HepG2 (cell line): Measurements from ENCODE around the gene C17orf75. TPM values are rescaled to one million over a fixed set of nuclear protein-coding genes. Genes with fewer than 3 reads are reported as not detected.

Source experiments
- ATF7-NPFF ChIP-seq: sonication (generic); formaldehyde crosslinking; IDR thresholded peaks from 2 replicates; pipeline ENCODE4 v1.8.1; 2023; ENCODE audit warnings: mild to moderate bottlenecking, low read depth, missing genetic modification reagents, moderate library complexity
- ATM ChIP-seq: fragments of 450-650 bp; IDR thresholded peaks from 2 replicates; pipeline ENCODE4 v1.7.1; 2017; ENCODE audit warnings: mild to moderate bottlenecking, borderline replicate concordance
- DMAP1 ChIP-seq: IDR thresholded peaks from 2 replicates; pipeline ENCODE4 v1.6.1; 2016
- FOXA1 ChIP-seq, 2 experiments: fragments of 450-650 bp in 1 of 2; sonication (generic) in 1 of 2; formaldehyde crosslinking in 1 of 2; IDR thresholded peaks; 2 replicates each; pipeline versions ENCODE4 v1.4.0 to v1.6.1; 2016 to 2020; ENCODE audit warnings: missing genetic modification reagents in 1 of 2
- KLF11 ChIP-seq: IDR thresholded peaks from 2 replicates; pipeline ENCODE4 v1.6.1; 2016; ENCODE audit warnings: missing compliant biosample characterization
- KLF12 ChIP-seq: sonication (generic); formaldehyde crosslinking; IDR thresholded peaks from 2 replicates; pipeline ENCODE4 v1.4.0; 2020; ENCODE audit warnings: missing genetic modification reagents, borderline replicate concordance
- KMT2B ChIP-seq: IDR thresholded peaks from 2 replicates; pipeline ENCODE4 v1.6.1; 2016; ENCODE audit warnings: missing genetic modification reagents, missing compliant biosample characterization
- LRRFIP1 ChIP-seq: sonication (generic); formaldehyde crosslinking; conservative IDR thresholded peaks from 2 replicates; pipeline ENCODE4 v1.4.0; 2020; ENCODE audit warnings: missing genetic modification reagents
- MTF2 ChIP-seq: sonication (generic); formaldehyde crosslinking; IDR thresholded peaks from 2 replicates; pipeline ENCODE4 v1.5.0; 2020; ENCODE audit warnings: missing genetic modification reagents, borderline replicate concordance
- NFATC3 ChIP-seq: sonication (generic); formaldehyde crosslinking; IDR thresholded peaks from 2 replicates; pipeline ENCODE4 v1.5.1; 2020; ENCODE audit warnings: mild to moderate bottlenecking, missing genetic modification reagents
- NFYC ChIP-seq: IDR thresholded peaks from 2 replicates; pipeline ENCODE4 v1.6.1; 2016; ENCODE audit warnings: missing genetic modification reagents, missing compliant biosample characterization
- POLR2AphosphoS2 ChIP-seq: IDR thresholded peaks from 2 replicates; pipeline ENCODE4 v1.6.1; 2011; ENCODE audit warnings: low read depth, low read length, improper control_type of control experiment
- PRMT3 ChIP-seq: sonication (generic); formaldehyde crosslinking; IDR thresholded peaks from 2 replicates; pipeline ENCODE4 v1.8.1; 2022; ENCODE audit warnings: low read depth, mild to moderate bottlenecking, moderate library complexity, missing genetic modification reagents, borderline replicate concordance
- RNF219 ChIP-seq: sonication (generic); formaldehyde crosslinking; IDR thresholded peaks from 2 replicates; pipeline ENCODE4 v1.5.0; 2020; ENCODE audit warnings: mild to moderate bottlenecking, missing genetic modification reagents
- SRSF1 ChIP-seq: fragments of 200-400 bp; formaldehyde crosslinking; optimal IDR thresholded peaks from 2 replicates; pipeline ENCODE3; 2017; ENCODE audit warnings: mild to moderate bottlenecking, low read depth, low read length, moderate library complexity
- WIZ ChIP-seq: sonication (generic); formaldehyde crosslinking; IDR thresholded peaks from 2 replicates; pipeline ENCODE4 v1.5.1; 2020; ENCODE audit warnings: mild to moderate bottlenecking, missing genetic modification reagents
- ZBTB43 ChIP-seq: sonication (generic); formaldehyde crosslinking; conservative IDR thresholded peaks from 2 replicates; pipeline ENCODE4 v1.4.0; 2020; ENCODE audit warnings: missing genetic modification reagents
- ZNF124 ChIP-seq: sonication (generic); formaldehyde crosslinking; IDR thresholded peaks from 2 replicates; pipeline ENCODE4 v1.4.0; 2020; ENCODE audit warnings: missing genetic modification reagents
- ZNF232 ChIP-seq: sonication (generic); formaldehyde crosslinking; IDR thresholded peaks from 2 replicates; pipeline ENCODE4 v1.4.0; 2020; ENCODE audit warnings: missing genetic modification reagents, borderline replicate concordance
- ZNF235 ChIP-seq: sonication (generic); formaldehyde crosslinking; IDR thresholded peaks from 2 replicates; pipeline ENCODE4 v1.8.1; 2023; ENCODE audit warnings: mild to moderate bottlenecking, missing genetic modification reagents, borderline replicate concordance
- ZNF343 ChIP-seq: sonication (generic); formaldehyde crosslinking; IDR thresholded peaks from 2 replicates; pipeline ENCODE4 v1.4.0; 2020; ENCODE audit warnings: mild to moderate bottlenecking, missing genetic modification reagents
- ZNF691 ChIP-seq: sonication (generic); formaldehyde crosslinking; IDR thresholded peaks from 2 replicates; pipeline ENCODE4 v1.4.0; 2020; ENCODE audit warnings: missing genetic modification reagents, low read depth, mild to moderate bottlenecking, borderline replicate concordance
- ZSCAN22 ChIP-seq: sonication (generic); formaldehyde crosslinking; IDR thresholded peaks from 2 replicates; pipeline ENCODE4 v1.4.0; 2020; ENCODE audit warnings: mild to moderate bottlenecking, missing genetic modification reagents
- polyA plus RNA-seq, 8 experiments: library from polyadenylated mRNA; depleted of rRNA in 3 of 8; stranded (reverse) in 7 of 8; unstranded in 1 of 8; fragments of >200 nt; fragmentation: Illumina TruSeq in 4 of 8; extraction: Trizol in 4 of 8; gene quantifications; 2 replicates each; pipeline versions ENCODE4 v1.2.1 to v1.2.3, GENCODE V29; 2011 to 2016; ENCODE audit warnings: low read depth in 4 of 8, missing spikeins in 1 of 8, mixed read lengths in 1 of 8; ENCODE audit not compliant: insufficient read depth in 1 of 8
- total RNA-seq, 5 experiments: library from RNA; depleted of rRNA; stranded (reverse); fragments of >200 nt; fragmentation: Illumina TruSeq; extraction: Trizol; gene quantifications; 2 replicates each; pipeline ENCODE4 v1.2.3, GENCODE V29; 2016; ENCODE audit warnings: low read depth in 1 of 5

The C17orf75 gene
- total and polyA plus RNA-seq, 2 of the 13 experiments (the other 11 are each of a cell fraction or from before 2014, with no cell fraction given), result 16.2 to 33.0 TPM

- TF ChIP-seq ZBTB43 (CRISPR knock-in tag) (peak; percentile 58; the same call in 1 of the 2 replicates), WIZ (CRISPR knock-in tag) (no peak), ZNF124 (CRISPR knock-in tag) (peak; percentile 61; the same call in 1 of the 2 replicates), PRMT3 (CRISPR knock-in tag) (no peak), DMAP1 (peak; percentile 94), KLF12 (peak; percentile 79; the same call in 1 of the 2 replicates), RNF219 (CRISPR knock-in tag) (no peak), ZNF343 (CRISPR knock-in tag) (no peak), KMT2B (peak; percentile 97), ZNF235 (CRISPR knock-in tag) (no peak), ZNF232 (CRISPR knock-in tag) (peak; percentile 78; the same call in 1 of the 2 replicates), SRSF1 (peak; percentile 55), MTF2 (CRISPR knock-in tag) (no peak), LRRFIP1 (no peak), FOXA1 (IDR thresholded peaks at IDR 0.05) (no peak), FOXA1 (CRISPR knock-in tag; IDR thresholded peaks at IDR 0.05) (0 out of 2 replicates have a peak, but pooled peaks have one; percentile 28), KLF11 (CRISPR knock-in tag) (peak; percentile 86; the same call in 1 of the 2 replicates), ATF7-NPFF (CRISPR knock-in tag) (peak; percentile 90), ATM (no peak), ZNF691 (CRISPR knock-in tag) (peak; percentile 72; the same call in 1 of the 2 replicates), ZSCAN22 (CRISPR knock-in tag) (no peak), NFATC3 (peak; percentile 23; the same call in 1 of the 2 replicates), POLR2AphosphoS2 (no peak), NFYC (CRISPR knock-in tag) (peak; percentile 44; the same call in 1 of the 2 replicates)
These were observed at the start of gene C17orf75 (continued) for GRCh38 chr17:32341857-32342602.
